A549 treated with GW870086 at 1 μM for 4 hours (cell line): ENCODE measurements around the gene KCNH8. TPM values are rescaled to one million over a fixed set of nuclear protein-coding genes. Genes with fewer than 3 reads are reported as not detected.

Experiments
- total RNA-seq: library from RNA; stranded (reverse); fragments of 200-300 nt; extraction: Qiagen RNA extraction; gene quantifications from 5 replicates; pipeline ENCODE4 v1.2.3, GENCODE V29; 2022; ENCODE audit warnings: low read depth

The KCNH8 gene
- total RNA-seq = not detected in 5 replicates

DNA sequence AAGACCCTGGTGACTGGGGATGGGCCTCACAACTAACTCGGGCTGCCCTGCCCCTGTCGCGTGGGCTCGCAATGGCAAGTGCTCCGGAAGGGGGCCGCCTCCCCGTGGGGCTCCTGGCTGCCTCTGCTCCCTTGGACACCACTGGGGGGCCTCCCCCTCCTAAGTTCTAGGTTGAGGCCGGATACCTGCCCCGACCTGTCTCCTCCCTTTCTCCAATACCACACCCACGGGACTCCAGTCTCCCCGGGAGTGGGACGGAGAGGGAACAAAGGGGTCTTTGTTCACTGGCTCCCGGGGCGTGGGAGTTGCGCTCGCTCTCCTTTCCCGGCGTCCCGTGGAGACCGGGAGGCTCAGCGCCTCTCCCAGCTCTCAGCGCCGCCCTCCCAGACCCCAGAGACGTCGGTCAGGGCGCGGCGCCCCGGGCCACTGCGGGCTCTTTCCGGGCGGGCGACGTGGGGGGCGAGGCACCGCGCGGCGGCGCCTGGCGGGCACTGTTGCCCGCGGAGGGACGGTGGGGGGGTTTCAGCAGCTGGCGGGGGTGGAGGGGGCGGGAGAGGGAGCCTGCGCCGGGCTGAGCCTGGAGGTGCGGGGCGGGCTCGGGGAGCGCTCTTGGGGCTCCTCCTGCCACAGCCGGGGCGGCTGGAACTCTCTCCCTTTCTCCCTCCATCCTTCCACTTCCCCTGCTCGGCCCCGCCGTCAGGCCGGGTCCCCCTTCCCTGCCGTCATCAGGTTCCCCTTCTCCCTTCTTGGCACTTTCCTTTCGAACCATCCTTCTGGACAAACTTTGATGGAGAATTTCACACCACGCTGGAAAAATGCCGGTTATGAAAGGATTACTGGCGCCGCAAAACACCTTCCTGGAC lies at the start of gene KCNH8:
KCNH8 (plus strand) TSS at position 606 of the 863 bp plus-strand sequence; CDS start at position 816, 210 bp downstream.

